Parathyroid adenoma (tissue), 2 donors: ENCODE data around the gene CHST4.
"Not testable (repeated sequence)": the region's sequence is repeated elsewhere in the genome, so short reads cannot be mapped to it uniquely, and the experiment has no call there.

Experiments
- H2AFZ ChIP-seq: fragments of 300-600 bp; sonication (generic); one replicate; pipeline ENCODE4 v1.7.0; 2017; ENCODE audit warnings: antibody characterized with exemption, mild to moderate bottlenecking
- H3K27ac ChIP-seq: fragments of 300-600 bp; sonication (generic); one replicate; pipeline ENCODE4 v1.7.0; 2017
- H3K27me3 ChIP-seq: fragments of 300-600 bp; sonication (generic); one replicate; pipeline ENCODE4 v1.7.0; 2017; ENCODE audit warnings: low read length; ENCODE audit not compliant: control insufficient read depth, insufficient read depth
- H3K36me3 ChIP-seq: fragments of 300-600 bp; sonication (generic); one replicate; pipeline ENCODE4 v1.7.0; 2017; ENCODE audit warnings: low read length; ENCODE audit not compliant: control insufficient read depth, insufficient read depth
- H3K4me1 ChIP-seq: fragments of 300-600 bp; sonication (generic); one replicate; pipeline ENCODE4 v1.7.0; 2017; ENCODE audit warnings: control low read depth
- H3K4me2 ChIP-seq: fragments of 300-600 bp; sonication (generic); one replicate; pipeline ENCODE4 v1.7.0; 2017; ENCODE audit warnings: low read length
- H3K4me3 ChIP-seq: fragments of 300-600 bp; sonication (generic); one replicate; pipeline ENCODE4 v1.7.0; 2017; ENCODE audit warnings: low read depth, low read length
- H3K79me2 ChIP-seq: fragments of 300-600 bp; sonication (generic); one replicate; pipeline ENCODE4 v1.7.0; 2017; ENCODE audit warnings: control low read depth
- H3K9ac ChIP-seq: fragments of 300-600 bp; sonication (generic); one replicate; pipeline ENCODE4 v1.7.0; 2017; ENCODE audit warnings: mild to moderate bottlenecking
- H3K9me3 ChIP-seq: fragments of 300-600 bp; sonication (generic); one replicate; pipeline ENCODE4 v1.7.0; 2017; ENCODE audit warnings: low read length; ENCODE audit not compliant: control insufficient read depth
- CTCF ChIP-seq: fragments of 300-600 bp; sonication (generic); IDR thresholded peaks from one replicate; pipeline ENCODE4 v1.7.0; 2017; ENCODE audit warnings: antibody characterized with exemption, mild to moderate bottlenecking
- donor health status: primary hyperparathyroidism.

Gene CHST4

GRCh38 chr16:71576971-71577370, 50.7 kb downstream of the CHST4 start, which contains the start of gene TAT:
Gene TAT, minus strand, starts transcription at chr16:71577092. Its CDS starts 677 bp downstream, at chr16:71576415.
- Histone ChIP-seq H3K4me2 (no peak within 1 kb of the TSS), H2AFZ (no peak within 1 kb of the TSS), H3K36me3 (no peaks in the 10 kb centered on the region), H3K9ac (no peak within 1 kb of the TSS), H3K4me3 (no peak within 1 kb of the TSS), H3K27me3 (no peaks in the 10 kb centered on the region), H3K27ac (no peak within 1 kb of the TSS), H3K79me2 (no peaks in the 10 kb centered on the region), H3K9me3 (no peaks in the 10 kb centered on the region), H3K4me1 (no peaks in the 10 kb centered on the region)
- TF ChIP-seq CTCF, result no peak

- H3K79me2 ChIP-seq, H3K4me2 ChIP-seq, H3K27me3 ChIP-seq, H3K4me1 ChIP-seq, H3K9me3 ChIP-seq, H3K9ac ChIP-seq, H3K4me3 ChIP-seq, H3K27ac ChIP-seq, H2AFZ ChIP-seq, H3K36me3 ChIP-seq: not testable (repeated sequence)
Measured at GRCh38 chr16:71582553-71582848, 56.3 kb downstream of the CHST4 start.

DNA sequence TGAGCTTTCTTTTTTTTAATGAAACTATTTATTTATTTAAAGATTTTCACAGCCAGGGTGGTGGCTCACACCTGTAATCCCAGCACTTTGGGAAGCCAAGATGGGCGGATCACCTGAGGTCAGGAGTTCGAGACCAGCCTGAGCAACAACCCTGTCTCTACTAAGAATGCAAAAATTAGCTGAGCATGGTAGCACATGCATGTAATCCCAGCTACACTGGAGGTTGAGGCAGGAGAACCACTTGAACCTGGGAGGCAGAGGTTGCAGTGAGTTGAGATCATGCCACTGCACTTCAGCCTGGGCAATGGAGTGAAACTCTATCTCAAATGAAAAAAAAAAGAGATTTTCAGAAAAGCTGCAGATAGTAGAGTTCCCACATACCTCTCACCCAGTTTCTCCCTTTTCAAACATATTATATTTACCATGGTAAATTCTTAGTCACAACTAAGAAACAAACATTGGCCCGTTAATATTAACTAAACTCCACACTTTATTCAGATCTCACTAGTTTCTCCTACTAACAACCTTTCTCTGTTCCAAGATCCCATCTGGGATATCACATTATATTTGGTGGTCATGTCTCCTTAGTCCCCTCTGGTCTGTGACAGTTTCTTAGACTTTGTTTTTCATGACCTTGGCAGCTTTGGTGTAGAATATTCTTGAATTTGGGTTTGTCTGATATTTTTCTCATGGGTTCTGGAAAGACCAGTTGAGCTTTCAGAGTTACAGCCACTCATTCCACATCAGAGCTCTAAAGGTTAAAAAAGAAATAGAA, 58.5 kb downstream of the CHST4 start:
- Histone ChIP-seq H3K36me3 (no peaks in the 10 kb centered on the region), H3K27ac (no peak overlapping the region), H3K9me3 (no peaks in the 10 kb centered on the region), H3K4me1 (no peaks in the 10 kb centered on the region), H3K27me3 (no peaks in the 10 kb centered on the region), H3K9ac (no peak overlapping the region), H3K4me3 (no peak overlapping the region), H3K79me2 (no peaks in the 10 kb centered on the region), H3K4me2 (no peak overlapping the region), H2AFZ (no peak overlapping the region)
- no peak for TF ChIP-seq CTCF

DNA sequence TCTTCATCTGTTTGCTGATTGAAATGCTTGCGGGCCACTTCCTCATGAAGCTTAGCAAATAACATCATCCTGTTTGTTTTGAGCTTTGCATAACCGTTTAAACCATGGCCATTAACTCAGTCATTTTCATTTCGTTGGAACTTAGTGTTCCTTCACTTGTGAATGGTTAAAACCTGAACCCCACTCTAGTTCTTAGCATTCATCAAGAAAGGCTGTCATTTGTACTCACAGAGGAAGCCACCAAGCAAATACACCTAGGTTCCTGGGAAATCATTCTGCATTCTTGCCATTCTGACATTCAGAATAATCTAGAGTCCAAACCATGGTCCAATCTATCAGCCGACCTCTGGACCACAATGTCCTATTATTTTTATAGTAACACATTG, 59.1 kb downstream of the CHST4 start:
- Histone ChIP-seq H3K9ac (no peak overlapping the region), H3K79me2 (no peaks in the 10 kb centered on the region), H2AFZ (no peak overlapping the region), H3K27ac (no peak overlapping the region), H3K36me3 (no peaks in the 10 kb centered on the region), H3K4me3 (no peak overlapping the region), H3K4me1 (no peaks in the 10 kb centered on the region), H3K27me3 (no peaks in the 10 kb centered on the region), H3K9me3 (no peaks in the 10 kb centered on the region), H3K4me2 (no peak overlapping the region)
- TF ChIP-seq CTCF, result no peak
